Liver (tissue), 9 donors: Measurements from ENCODE around the gene DOK3. TPM values are rescaled to one million over a fixed set of nuclear protein-coding genes. Genes with fewer than 3 reads are reported as not detected.

Experiments used
- DNase-seq: peaks from one replicate; pipeline ENCODE4 v3.0.0-alpha.2; 2017; ENCODE audit warnings: low spot score
- H3K27ac ChIP-seq, 2 donors: one replicate each; pipeline ENCODE4 v1.7.0; 2013; ENCODE audit warnings: inconsistent platforms in 2 of 2, low read length in 2 of 2, control low read depth in 1 of 2, low read depth in 1 of 2, mild to moderate bottlenecking in 1 of 2
- H3K27me3 ChIP-seq, 4 donors: one replicate each; pipeline versions ENCODE4 v1.6.1 to v1.7.0; 2013; ENCODE audit warnings: low read length in 3 of 4, inconsistent platforms in 1 of 4, mild to moderate bottlenecking in 1 of 4, moderate library complexity in 1 of 4; ENCODE audit not compliant: control insufficient read depth in 4 of 4, insufficient read depth in 4 of 4
- H3K36me3 ChIP-seq, 4 donors: one replicate each; pipeline versions ENCODE4 v1.6.1 to v1.7.0; 2013; ENCODE audit warnings: low read length in 3 of 4, mild to moderate bottlenecking in 3 of 4, low read depth in 1 of 4, moderate library complexity in 1 of 4; ENCODE audit not compliant: control insufficient read depth in 4 of 4, insufficient read depth in 3 of 4
- H3K4me1 ChIP-seq, 4 donors: one replicate each; pipeline versions ENCODE4 v1.6.1 to v1.7.0; 2013; ENCODE audit warnings: low read length in 3 of 4, mild to moderate bottlenecking in 3 of 4, moderate library complexity in 1 of 4; ENCODE audit not compliant: control insufficient read depth in 4 of 4, insufficient read depth in 4 of 4
- H3K4me3 ChIP-seq, 3 donors: one replicate each; pipeline versions ENCODE4 v1.6.1 to v1.7.0; 2013; ENCODE audit warnings: low read length in 3 of 3, control low read depth in 1 of 3, low read depth in 1 of 3, mild to moderate bottlenecking in 1 of 3
- H3K9ac ChIP-seq, 2 donors: one replicate each; pipeline ENCODE4 v1.7.0; 2013; ENCODE audit warnings: low read length in 2 of 2, mild to moderate bottlenecking in 2 of 2, moderate library complexity in 2 of 2, control low read depth in 1 of 2, low read depth in 1 of 2
- H3K9me3 ChIP-seq, 4 donors: one replicate each; pipeline versions ENCODE4 v1.6.1 to v1.7.0; 2013; ENCODE audit warnings: low read length in 3 of 4; ENCODE audit not compliant: control insufficient read depth in 4 of 4
- ATF3 ChIP-seq: IDR thresholded peaks from 2 replicates; pipeline ENCODE4 v1.6.1; 2016; ENCODE audit warnings: antibody characterized with exemption
- EGR1 ChIP-seq, 2 donors: IDR thresholded peaks; 2 replicates each; pipeline ENCODE4 v1.6.1; 2016 to 2018; ENCODE audit warnings: antibody characterized with exemption in 2 of 2, low read depth in 2 of 2
- FOXA1 ChIP-seq: IDR thresholded peaks from 2 replicates; pipeline ENCODE4 v1.6.1; 2016; ENCODE audit warnings: antibody characterized with exemption
- FOXA2 ChIP-seq: IDR thresholded peaks from 2 replicates; pipeline ENCODE4 v1.6.1; 2016; ENCODE audit warnings: antibody characterized with exemption
- GABPA ChIP-seq, 2 donors: IDR thresholded peaks in 1 of 2; conservative IDR thresholded peaks in 1 of 2; 2 replicates each; pipeline ENCODE4 v1.6.1; 2016; ENCODE audit warnings: antibody characterized with exemption in 2 of 2, mild to moderate bottlenecking in 1 of 2, moderate library complexity in 1 of 2
- HNF4A ChIP-seq, 2 donors: conservative IDR thresholded peaks; 2 replicates each; pipeline ENCODE4 v1.6.1; 2016; ENCODE audit warnings: antibody characterized with exemption in 2 of 2, mild to moderate bottlenecking in 2 of 2
- HNF4G ChIP-seq: IDR thresholded peaks from 2 replicates; pipeline ENCODE4 v1.6.1; 2016; ENCODE audit warnings: antibody characterized with exemption
- JUND ChIP-seq, 2 donors: IDR thresholded peaks; 2 replicates each; pipeline ENCODE4 v1.6.1; 2016; ENCODE audit warnings: antibody characterized with exemption in 2 of 2
- NR2F2 ChIP-seq: IDR thresholded peaks from 2 replicates; pipeline ENCODE4 v1.6.1; 2016; ENCODE audit warnings: antibody characterized with exemption
- RAD21 ChIP-seq, 2 donors: IDR thresholded peaks; 2 replicates each; pipeline ENCODE4 v1.6.1; 2016; ENCODE audit warnings: antibody characterized with exemption in 2 of 2, mild to moderate bottlenecking in 2 of 2
- RXRA ChIP-seq, 2 donors: IDR thresholded peaks; 2 replicates each; pipeline ENCODE4 v1.6.1; 2017 to 2018; ENCODE audit warnings: antibody characterized with exemption in 2 of 2, mild to moderate bottlenecking in 1 of 2
- SP1 ChIP-seq: IDR thresholded peaks from 2 replicates; pipeline ENCODE4 v1.6.1; 2018; ENCODE audit warnings: antibody characterized with exemption, mild to moderate bottlenecking
- TAF1 ChIP-seq: conservative IDR thresholded peaks from 2 replicates; pipeline ENCODE4 v1.6.1; 2016; ENCODE audit warnings: antibody characterized with exemption, mild to moderate bottlenecking
- YY1 ChIP-seq: IDR thresholded peaks from 2 replicates; pipeline ENCODE4 v1.6.1; 2016; ENCODE audit warnings: antibody characterized with exemption, mild to moderate bottlenecking
- WGBS: extraction: QIAGEN DNeasy Blood & Tissue Kit; methylation state at CpG from one replicate; pipeline ENCODE4 v1.1.7; 2013; 5-methylcytosine and 5-hydroxymethylcytosine counted together
- polyA plus RNA-seq, 2 donors: library from polyadenylated mRNA; stranded (reverse) in 1 of 2; unstranded in 1 of 2; fragments of 200-250 nt in 1 of 2; fragments of >200 nt in 1 of 2; fragmentation: Nextera tagmentation in 1 of 2; extraction: Ambion mirVana in 1 of 2; gene quantifications; one replicate each; pipeline versions ENCODE4 v1.2.1 to v1.2.3, GENCODE V29; 2013 to 2015
- total RNA-seq, 2 donors: library from RNA; depleted of rRNA; stranded (reverse); fragments of >200 nt; gene quantifications; one replicate each; pipeline ENCODE4 v1.2.3, GENCODE V29; 2014
- TF ChIP-seq, protein P1 (sequence below): fragments of 150-350 bp; IDR thresholded peaks from 2 replicates; pipeline ENCODE4 v1.5.1; 2017; ENCODE audit warnings: improper control_type of control experiment, low read depth, low read length; ENCODE audit not compliant: missing input control
- TF ChIP-seq, protein P2 (sequence below): IDR thresholded peaks from 2 replicates; pipeline ENCODE4 v1.6.1; 2016; ENCODE audit warnings: antibody characterized with exemption, mild to moderate bottlenecking
- TF ChIP-seq, protein P3 (sequence below): IDR thresholded peaks from 2 replicates; pipeline ENCODE4 v1.6.1; 2016; ENCODE audit warnings: antibody characterized with exemption
- TF ChIP-seq, protein P4 (sequence below): IDR thresholded peaks from 2 replicates; pipeline ENCODE4 v1.6.1; 2016; ENCODE audit warnings: antibody characterized with exemption
- donor health status: healthy.
- donor health status: healthy.
- donor health status: healthy.
- donor health status: healthy.
- donor health status: healthy.

The DOK3 gene
- total and polyA plus RNA-seq, 4 donors, result 1.7 to 19.2 (median 6.6) TPM

GRCh38 chr5:177497292-177498012 is 12.2 kb downstream of the DOK3 start, which contains the start of gene PDLIM7:
TSS of gene PDLIM7 (minus strand) at chr5:177497604. CDS start at chr5:177496512, 1,092 bp downstream.
- H3K9ac ChIP-seq, result no peak within 1 kb of the TSS
- H3K27me3 ChIP-seq, result no peaks in the 10 kb centered on the region
- peaks cover 0 to 20% (median 9%) of the 10 kb centered on the region in 4 donors for H3K4me1 ChIP-seq
- H3K4me3 ChIP-seq, result peak within 1 kb of the TSS; percentile 23 to 59 (median 29)
- H3K27ac ChIP-seq, result peak within 1 kb of the TSS; percentile 64 to 69
- DNase-seq, result peak; percentile 99
- WGBS, result under 1% methylated on average over 73 of the region's 73 CpGs
- no peaks in the 10 kb centered on the region for H3K9me3 ChIP-seq
- TF ChIP-seq FOXA1 (no peak), YY1 (peak; percentile 66), HNF4A (conservative IDR thresholded peaks at IDR 0.05) (peak in 1 of 2 donors; percentile 19), TAF1 (peak; percentile 27), RAD21 (IDR thresholded peaks at IDR 0.05) (peak in 1 of 2 donors; percentile 52), HNF4G (no peak), ATF3 (no peak), NR2F2 (no peak), FOXA2 (no peak), RXRA (IDR thresholded peaks at IDR 0.05) (no peak), GABPA (IDR thresholded peaks at IDR 0.05 in 1 of 2, conservative IDR thresholded peaks at IDR 0.05 in 1 of 2) (no peak), SP1 (peak; percentile 87), JUND (IDR thresholded peaks at IDR 0.05) (no peak), EGR1 (IDR thresholded peaks at IDR 0.05; ENCODE audit: low read depth in 2 of 2) (peak; percentile 37 to 68)
- TF ChIP-seq, protein P1, sequence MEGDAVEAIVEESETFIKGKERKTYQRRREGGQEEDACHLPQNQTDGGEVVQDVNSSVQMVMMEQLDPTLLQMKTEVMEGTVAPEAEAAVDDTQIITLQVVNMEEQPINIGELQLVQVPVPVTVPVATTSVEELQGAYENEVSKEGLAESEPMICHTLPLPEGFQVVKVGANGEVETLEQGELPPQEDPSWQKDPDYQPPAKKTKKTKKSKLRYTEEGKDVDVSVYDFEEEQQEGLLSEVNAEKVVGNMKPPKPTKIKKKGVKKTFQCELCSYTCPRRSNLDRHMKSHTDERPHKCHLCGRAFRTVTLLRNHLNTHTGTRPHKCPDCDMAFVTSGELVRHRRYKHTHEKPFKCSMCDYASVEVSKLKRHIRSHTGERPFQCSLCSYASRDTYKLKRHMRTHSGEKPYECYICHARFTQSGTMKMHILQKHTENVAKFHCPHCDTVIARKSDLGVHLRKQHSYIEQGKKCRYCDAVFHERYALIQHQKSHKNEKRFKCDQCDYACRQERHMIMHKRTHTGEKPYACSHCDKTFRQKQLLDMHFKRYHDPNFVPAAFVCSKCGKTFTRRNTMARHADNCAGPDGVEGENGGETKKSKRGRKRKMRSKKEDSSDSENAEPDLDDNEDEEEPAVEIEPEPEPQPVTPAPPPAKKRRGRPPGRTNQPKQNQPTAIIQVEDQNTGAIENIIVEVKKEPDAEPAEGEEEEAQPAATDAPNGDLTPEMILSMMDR, result peak; percentile 2
- TF ChIP-seq, protein P2, sequence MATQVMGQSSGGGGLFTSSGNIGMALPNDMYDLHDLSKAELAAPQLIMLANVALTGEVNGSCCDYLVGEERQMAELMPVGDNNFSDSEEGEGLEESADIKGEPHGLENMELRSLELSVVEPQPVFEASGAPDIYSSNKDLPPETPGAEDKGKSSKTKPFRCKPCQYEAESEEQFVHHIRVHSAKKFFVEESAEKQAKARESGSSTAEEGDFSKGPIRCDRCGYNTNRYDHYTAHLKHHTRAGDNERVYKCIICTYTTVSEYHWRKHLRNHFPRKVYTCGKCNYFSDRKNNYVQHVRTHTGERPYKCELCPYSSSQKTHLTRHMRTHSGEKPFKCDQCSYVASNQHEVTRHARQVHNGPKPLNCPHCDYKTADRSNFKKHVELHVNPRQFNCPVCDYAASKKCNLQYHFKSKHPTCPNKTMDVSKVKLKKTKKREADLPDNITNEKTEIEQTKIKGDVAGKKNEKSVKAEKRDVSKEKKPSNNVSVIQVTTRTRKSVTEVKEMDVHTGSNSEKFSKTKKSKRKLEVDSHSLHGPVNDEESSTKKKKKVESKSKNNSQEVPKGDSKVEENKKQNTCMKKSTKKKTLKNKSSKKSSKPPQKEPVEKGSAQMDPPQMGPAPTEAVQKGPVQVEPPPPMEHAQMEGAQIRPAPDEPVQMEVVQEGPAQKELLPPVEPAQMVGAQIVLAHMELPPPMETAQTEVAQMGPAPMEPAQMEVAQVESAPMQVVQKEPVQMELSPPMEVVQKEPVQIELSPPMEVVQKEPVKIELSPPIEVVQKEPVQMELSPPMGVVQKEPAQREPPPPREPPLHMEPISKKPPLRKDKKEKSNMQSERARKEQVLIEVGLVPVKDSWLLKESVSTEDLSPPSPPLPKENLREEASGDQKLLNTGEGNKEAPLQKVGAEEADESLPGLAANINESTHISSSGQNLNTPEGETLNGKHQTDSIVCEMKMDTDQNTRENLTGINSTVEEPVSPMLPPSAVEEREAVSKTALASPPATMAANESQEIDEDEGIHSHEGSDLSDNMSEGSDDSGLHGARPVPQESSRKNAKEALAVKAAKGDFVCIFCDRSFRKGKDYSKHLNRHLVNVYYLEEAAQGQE, result peak; percentile 66
- TF ChIP-seq, protein P3, sequence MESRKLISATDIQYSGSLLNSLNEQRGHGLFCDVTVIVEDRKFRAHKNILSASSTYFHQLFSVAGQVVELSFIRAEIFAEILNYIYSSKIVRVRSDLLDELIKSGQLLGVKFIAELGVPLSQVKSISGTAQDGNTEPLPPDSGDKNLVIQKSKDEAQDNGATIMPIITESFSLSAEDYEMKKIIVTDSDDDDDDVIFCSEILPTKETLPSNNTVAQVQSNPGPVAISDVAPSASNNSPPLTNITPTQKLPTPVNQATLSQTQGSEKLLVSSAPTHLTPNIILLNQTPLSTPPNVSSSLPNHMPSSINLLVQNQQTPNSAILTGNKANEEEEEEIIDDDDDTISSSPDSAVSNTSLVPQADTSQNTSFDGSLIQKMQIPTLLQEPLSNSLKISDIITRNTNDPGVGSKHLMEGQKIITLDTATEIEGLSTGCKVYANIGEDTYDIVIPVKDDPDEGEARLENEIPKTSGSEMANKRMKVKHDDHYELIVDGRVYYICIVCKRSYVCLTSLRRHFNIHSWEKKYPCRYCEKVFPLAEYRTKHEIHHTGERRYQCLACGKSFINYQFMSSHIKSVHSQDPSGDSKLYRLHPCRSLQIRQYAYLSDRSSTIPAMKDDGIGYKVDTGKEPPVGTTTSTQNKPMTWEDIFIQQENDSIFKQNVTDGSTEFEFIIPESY, result no peak
- TF ChIP-seq, protein P4, sequence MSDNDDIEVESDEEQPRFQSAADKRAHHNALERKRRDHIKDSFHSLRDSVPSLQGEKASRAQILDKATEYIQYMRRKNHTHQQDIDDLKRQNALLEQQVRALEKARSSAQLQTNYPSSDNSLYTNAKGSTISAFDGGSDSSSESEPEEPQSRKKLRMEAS, result no peak
- no peaks in the 10 kb centered on the region for H3K36me3 ChIP-seq
